GM21825 (cell line): ENCODE results near the gene PCNX4.
"Not testable (repeated sequence)": the region's sequence is repeated elsewhere in the genome, so short reads cannot be mapped to it uniquely, and the experiment has no call there.

Source experiments
- ATAC-seq: cut with Tn5 transposase; IDR thresholded peaks from one replicate; pipeline ENCODE4 v1.9.1; 2021; ENCODE audit warnings: mild to moderate bottlenecking, moderate library complexity; ENCODE audit not compliant: unreplicated experiment

The PCNX4 gene

DNA sequence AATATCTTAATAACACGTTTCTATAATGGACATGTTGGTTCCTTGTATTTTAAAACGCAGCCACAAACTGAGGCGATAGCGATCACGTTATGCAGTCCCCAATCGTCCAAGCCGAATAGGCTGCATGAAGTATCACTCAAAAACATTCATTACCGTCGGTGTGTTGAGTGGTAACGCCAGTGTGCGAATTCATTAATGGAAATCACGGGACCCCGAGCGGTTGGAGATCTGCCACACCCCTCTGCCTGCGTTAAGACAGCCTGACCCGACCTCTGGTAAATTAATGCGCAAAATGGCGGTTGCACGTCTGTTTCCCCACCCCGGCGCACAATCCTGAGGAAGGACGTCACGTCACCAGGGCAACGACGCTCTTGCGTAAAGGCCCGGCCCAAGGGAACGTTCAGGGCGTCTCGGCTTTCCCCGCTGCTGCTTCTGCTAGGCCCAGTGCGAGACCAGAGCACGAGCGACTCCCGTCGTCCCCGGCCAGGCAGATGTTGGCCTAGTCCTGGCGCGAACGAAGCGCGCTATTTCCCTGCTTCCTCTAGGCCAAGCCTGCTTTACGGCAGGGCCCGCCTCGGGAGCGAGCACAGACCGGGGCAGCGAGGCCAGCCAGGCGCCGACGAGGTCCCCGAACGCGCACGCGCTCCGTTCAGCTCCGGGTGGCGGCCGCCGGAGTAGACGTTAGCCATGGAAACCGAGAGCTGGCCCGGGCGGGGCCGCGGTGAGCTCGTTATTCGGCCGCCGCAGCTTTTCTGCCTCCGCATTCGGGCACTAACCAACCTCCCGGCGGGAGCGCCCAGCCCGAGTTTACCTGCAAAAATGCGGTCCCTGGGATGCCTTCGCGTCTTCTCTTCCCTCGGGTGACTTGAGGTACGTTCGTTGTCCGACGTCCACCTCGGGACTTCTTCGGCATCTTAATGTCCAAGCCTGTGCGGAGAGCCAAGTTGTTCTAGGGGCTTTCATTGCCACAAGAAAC, at the start of gene PCNX4:
Gene PCNX4 (plus strand): TSS at position 374 of the 976 bp plus-strand sequence. CDS start 15,716 bp downstream, outside the sequence.
- ATAC-seq = peak; percentile 94

DNA sequence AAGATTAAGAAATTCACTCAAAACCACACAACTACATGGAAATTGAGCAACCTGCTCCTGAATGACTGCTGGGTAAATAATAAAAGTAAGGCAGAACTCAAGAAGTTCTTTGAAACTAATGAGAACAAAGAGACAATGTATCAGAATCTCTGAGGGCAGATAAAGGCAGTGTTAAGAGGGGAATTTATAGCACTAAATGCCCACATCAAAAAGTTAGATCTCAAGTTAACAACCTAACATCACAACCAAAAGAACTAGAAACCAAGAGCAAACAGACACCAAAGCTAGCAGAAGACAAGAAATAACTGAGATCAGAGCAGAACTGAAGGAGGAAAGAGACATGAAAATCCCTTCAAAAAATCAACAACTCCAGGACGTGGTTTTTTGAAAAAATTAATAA, 43.7 kb upstream of the PCNX4 start:
- ATAC-seq = not testable (repeated sequence)

DNA sequence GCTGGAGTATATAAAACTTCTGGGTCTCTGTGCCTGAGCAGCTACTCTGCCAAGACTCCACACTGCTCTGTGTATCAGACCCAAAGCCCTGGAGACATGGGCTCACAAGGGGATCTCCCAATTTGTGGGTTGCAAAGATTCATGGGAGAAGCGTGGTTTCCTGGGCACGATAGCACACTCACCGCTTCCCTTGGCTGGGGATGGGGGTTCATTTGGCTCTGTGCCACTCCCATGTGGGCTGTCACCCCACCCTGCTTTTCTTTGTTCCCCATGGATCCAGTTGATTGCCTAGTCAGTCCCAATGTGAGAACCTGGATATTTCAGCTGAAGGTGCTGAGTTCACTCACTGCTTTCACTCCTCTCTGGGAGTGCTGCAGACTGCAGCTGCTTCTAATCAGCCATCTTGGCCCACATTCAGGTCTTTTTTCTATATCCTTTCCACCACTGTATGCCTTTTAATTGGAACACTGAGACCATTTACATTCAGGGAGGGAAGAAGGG, 40.0 kb upstream of the PCNX4 start:
- ATAC-seq = no peak

DNA sequence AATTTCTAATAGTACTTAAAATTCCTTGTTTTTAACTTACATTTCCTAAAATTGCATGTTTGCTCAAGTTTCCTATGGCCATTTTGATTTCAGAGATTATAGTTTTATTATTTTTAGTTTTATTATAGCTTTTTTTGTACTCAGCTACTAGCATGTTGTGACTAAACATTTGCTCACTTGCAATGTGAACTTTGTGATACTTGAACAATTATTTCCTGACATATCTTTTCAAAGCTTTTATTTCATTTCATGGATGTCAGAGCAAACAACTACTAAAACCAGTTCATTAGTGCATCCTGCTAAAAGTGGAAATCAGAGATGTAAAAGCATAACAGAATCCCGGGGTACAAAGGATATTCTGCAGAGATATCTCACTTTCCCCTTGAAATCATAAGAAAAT, 33.6 kb upstream of the PCNX4 start:
- ATAC-seq = no peak

DNA sequence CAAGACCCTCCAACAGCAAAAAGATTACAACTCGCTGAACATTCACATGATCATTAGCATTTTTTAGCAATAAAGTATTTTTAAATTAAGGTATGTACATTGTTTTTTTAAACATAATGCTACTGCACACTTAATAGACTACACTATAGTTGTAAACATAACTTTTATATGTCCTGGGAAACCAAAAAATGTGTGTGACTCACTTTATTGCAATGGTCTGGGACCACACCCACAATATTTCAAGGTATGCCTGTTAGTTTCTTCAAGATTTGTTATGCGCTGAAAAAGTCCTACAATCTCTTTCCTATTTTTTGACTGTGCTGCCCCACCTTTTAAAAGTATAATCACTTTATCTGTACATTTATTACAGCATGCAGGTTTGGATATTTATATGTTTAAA, 30.4 kb upstream of the PCNX4 start:
- ATAC-seq = no peak

DNA sequence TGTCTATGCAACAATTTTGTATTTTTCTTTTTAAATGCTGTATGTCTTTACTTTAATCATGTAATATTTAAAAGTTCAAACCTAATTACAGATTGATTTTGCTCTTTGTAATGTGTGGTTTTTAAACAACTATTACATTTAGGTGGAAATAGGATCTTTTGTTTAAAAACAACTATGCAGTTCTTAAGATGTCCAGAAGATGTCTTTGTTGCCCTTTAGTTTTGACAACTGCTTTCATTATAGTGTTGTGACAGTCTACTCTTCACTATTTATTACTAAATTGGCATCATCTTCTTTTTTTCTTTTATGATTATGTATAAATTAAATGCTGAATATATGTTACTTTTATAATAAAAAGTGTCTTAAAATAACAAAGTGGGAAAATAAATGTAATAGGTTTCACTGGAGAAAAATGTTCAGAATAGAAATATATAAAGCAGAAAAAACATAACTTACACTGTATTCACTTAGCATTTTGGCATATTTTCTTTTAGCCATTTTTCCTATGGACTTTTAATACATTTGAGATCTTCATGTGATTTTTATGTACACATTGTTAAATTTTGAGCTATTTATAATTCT, 27.1 kb upstream of the PCNX4 start:
- ATAC-seq = no peak

DNA sequence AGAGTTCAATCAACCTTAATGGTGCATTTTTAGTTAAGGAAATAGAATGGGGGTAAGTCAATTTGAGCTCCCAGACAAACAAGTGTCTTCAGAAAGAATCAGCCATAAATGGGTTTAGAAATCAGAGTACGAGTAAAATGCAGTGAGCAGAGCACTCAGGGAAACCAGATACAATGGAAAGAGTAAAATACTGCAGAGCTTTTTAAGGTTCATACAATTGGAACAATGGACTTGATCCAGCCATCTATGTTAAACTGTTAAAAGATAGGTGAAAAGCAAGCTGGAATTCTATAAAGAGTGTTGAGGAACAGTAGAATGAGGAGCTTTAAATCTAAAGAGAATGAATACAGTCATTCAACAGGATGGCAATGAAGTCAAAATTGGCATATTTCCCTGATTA, 23.8 kb upstream of the PCNX4 start:
- no peak for ATAC-seq

DNA sequence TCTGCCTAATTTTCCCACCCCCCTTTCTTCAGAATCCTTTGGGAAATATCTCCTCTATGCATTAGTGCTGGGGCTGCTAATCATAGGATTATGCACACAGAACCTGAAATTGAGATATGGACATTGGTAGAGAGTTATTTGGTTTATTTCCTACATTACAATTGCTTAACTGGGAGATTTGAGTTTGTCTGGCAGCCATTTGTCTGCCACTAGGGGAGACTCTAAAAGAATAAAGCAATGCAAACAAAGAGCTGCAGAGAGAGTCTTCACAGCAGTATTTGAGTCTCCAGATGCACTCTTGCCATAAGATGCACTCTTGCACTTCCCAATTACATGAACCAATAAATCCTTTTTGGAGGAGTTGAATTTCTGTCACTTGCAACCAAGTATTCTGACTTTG, 12.0 kb upstream of the PCNX4 start:
- no peak for ATAC-seq

DNA sequence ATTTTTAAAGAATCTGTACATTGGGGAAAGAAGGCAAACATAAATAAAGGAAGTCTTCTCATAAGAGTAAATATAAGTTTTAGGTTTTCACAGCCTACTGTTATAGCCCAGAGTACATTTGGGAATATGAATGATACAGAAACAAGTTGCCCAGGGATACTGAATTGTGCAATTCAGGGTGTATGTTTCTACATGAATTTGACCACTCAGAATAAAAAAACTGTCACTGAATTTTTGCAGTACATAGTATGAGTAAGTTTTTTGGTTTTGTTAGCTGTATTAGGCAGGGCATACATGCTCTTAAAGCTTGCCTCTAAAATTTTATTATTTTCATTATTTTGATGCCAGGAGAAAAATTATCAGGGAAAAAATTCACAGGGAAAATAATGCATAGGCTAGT, 6.6 kb upstream of the PCNX4 start:
- no peak for ATAC-seq

DNA sequence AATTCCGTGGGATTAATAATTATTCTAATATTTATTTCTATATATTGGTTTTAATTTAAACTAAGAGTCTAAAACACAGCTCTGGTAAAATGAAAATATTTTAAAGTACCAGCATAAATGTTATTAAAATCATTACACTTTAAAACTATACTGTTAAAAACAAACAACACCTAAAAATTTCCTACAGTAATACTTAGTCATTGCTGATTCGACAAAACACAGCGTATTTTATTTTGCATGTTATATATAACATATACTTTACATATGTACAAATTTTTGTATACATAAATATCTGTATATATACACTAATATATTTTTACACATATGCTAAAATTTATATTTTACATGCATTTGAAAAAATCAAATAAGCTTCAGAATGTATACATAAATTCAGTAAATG, 6.0 kb upstream of the PCNX4 start:
- no peak for ATAC-seq

DNA sequence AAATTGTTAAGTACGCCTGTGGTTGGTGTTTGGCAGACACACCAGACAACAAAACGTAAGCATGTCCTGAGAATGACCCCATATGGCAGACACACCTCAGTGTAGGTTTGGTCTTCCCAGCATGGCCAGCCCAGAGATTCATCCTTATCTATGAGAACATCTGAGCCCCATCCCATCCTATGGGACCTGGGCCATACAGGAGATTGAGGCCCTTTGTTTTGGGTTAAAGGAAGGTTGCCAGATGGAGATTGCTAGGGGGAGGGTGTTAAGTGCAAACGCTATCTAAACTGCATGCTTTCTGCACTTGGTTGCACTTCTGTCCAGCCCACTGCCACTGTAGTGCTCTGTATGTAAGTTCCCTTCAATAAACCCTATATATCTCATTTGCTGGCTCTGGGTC, 4.1 kb upstream of the PCNX4 start:
- ATAC-seq = no peak

DNA sequence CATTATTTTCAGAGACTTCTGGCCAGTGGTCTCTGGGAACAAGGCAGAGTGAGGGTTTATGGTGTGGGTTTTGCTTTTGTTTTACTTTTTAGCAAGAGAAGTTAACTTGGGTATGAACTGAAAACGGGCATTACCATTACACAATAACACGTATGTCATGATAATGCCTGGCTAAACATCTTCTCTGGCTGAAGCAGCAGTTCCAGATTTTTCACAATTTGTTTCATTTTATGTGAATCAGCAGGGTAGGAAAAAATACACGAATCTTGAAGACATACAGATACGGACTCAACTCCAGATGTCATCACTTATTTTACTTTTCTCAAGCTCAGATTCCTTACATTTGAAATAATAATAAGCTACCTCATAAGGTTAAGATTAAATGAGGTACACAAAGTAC, 2.5 kb upstream of the PCNX4 start:
- ATAC-seq = no peak

DNA sequence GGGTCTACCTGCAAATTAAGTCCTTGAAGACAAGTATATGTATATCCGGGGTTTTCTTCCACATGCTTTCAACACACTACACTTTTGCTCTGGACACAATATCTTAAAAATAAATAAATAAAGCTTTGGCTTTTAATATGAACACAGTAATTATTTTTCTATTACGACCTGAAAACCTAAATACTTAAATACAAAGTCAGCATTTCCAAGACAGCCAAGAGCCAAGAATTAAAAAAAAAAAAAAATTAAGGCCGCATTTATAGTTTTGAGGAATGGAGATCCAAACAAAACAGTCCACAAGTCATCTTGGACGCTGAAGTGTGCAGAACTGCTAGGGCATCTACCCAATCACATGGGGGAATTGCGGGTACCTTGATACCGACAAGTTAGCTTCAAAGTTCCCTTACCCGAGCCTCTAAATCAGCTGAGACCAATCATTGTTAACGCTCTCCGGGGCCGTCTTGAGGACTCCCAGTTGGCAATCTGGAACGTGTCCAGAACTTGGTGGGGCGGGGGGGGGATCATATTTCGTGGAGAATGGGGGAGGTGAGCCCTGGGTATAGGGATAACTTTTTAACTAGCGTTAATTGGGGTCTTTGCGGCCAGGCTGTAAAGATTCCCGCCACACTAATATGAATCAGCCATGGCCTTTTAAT, 731 bp upstream of the PCNX4 start:
- no peak for ATAC-seq

DNA sequence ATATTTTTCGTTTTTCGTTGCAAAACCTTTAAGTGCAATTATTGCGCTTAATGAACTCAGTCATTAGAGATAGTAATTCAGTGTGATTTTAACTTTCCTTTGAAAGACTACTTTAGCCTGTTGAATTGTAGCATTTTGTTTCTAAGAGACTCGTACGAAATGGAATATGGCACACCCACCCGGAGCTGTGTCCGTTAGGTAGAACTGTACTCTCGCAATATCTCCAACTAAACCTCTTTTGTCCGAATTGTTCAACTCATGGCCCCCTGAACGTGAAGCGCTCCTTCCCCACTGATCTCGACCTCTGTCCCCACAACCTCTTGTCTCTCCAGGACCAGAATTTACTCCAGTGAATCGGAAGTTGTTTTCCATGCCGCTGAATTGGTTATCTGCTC, 800 bp downstream of the PCNX4 start:
- ATAC-seq = no peak

DNA sequence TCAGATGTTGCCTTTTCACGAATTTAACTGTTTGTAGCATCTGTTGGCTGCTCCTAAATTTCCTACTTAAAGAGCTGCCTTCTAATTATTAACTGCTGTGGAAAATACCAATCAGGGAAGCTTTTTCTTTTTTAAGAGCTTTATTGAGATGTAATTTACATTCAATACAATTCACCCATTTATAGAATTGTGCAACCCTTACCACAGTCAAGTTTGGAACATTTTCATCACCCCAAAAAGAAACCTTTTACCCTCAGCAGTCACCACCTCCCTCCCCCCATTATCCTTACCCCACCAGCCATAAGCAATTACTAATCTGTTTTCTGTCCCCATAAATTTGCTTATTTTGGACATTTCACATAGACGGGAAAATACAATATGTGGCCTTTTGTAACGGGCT, 1.4 kb downstream of the PCNX4 start:
- no peak for ATAC-seq

DNA sequence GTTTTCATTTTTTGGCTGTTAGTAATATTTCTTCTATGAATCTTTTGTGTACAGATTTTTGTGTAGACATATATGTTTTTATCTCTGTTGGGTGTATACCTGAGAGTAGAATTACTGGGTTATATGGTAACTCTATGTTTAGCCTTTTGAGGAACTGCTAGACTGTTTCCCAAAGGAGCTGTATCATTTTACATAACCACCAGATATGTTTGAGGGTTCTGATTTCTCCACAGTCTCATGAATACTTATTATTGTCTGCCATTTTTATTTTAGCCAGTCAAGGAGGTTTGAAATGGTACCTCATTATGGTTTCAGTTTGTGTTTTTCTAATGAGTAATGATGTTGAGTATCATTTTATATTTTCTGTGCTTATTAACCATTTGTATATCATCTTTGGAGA, 1.9 kb downstream of the PCNX4 start:
- ATAC-seq = no peak

DNA sequence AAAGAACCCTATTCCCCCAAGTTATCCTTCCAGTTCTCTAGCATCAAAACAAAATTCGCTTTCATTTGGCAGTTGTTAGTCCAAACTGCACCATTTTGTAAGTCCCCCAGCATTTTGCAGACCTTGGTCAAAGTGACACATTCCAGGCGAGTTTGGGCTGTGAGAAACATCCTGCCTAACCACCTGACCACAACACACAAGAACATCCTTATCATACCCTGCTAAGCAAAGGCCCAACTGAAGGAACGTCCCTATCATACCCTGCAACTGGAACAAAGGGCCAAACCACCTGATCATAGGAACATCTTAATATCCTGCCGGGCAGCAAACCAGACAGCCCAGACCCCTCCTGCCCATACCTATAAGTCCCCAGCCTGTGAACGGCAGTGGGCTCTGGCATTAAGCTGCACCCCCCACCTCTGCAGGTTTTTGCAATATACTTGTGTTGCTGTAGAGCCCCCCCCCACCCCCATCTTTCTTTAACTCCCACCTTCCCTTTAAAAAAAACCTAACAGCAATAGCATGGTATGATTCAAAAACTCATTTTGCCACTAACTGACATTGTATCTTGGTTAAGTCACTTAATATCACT, 2.7 kb downstream of the PCNX4 start:
- no peak for ATAC-seq

DNA sequence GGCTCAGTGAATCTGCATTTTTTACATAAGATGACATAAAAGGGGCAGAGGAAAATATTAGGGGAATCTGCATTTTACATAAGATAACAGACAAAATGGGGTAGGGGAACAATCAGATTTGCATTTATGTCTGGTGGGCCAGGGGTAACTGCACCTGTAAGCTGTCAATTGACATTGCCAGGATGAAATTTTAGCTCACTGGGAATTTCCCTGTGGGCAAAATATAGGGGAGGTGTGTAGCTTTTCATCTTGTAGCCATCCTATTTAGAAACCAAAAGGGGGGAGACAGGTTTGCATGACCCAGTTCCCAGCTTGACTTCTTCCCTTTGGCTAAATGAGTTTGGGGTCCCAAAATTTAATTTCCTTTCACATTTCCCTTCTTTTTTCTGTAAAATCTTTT, 3.5 kb downstream of the PCNX4 start:
- no peak for ATAC-seq

DNA sequence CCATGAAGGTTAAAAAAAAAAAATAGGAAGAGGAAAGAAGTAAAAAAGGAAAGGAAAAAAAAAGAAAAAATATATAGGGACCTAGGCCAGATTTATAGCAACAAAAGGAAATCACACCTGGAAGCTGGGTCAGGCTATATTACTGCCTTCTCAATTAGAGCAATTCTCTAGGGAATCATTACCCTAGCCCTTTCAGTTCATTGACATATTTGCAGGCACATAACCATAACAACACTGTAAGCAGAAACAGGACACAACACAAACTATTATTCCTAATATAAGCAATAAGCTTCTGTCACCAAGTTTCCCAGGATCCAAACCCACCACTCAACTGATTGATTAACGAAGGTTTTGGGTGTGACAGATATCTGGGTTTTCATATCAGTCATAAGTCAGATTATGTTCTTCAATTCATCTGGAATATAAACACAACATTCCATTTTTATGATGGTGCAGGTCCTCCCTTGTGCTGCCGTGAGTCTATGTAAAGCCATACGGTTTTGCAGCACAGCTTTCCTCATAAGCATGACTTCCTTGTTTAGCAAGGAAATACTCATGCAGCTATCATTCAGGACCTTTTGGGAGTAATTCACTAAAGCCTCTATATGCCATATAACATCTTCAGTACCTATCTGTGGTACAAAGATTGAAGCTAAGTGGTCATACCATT, 4.2 kb downstream of the PCNX4 start:
- no peak for ATAC-seq

DNA sequence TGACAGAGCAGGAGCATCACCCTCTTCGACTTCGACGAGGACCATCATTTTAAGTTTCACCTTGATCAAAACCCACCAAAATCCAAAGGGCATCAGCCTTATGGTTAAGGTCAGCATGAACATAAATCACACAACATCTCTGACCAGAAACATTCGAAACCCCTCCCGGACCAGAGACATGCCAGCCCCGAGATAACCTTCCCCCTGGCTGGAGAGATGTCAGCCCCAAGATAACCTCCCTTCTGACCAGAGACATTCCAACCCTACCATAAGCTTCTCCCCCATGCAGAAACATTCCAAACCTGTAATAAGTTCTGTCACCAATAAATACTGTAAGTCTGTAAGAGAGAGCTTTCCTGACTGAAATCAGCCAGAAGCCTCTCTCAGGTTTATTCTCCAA, 6.3 kb downstream of the PCNX4 start:
- no peak for ATAC-seq

DNA sequence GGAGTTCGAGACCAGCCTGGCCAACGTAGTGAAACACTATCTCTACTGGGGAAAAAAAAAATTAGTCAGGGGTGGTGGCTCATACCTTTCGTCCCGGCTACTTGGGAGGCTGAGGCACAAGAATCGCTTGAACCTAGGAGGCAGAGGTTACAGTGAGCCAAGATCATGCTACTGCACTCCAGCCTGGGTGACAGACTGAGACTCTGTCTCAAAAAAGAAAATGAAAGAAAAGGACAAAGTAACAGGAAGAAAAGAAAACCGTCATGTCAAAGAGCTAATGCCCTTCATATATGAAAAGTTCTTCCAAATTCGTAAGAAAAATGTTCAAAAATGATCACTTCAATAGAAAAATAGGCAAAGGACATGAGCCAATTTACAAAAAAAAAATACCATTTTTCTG, 8.1 kb downstream of the PCNX4 start:
- ATAC-seq = not testable (repeated sequence)
